Body of pancreas (tissue), 4 donors: ENCODE measurements around the gene SRMS. TPM values are rescaled to one million over a fixed set of nuclear protein-coding genes. Genes with fewer than 3 reads are reported as not detected.
"Not testable (repeated sequence)": the region's sequence is repeated elsewhere in the genome, so short reads cannot be mapped to it uniquely, and the experiment has no call there.

Experiments
- ATAC-seq: fragments of 150-250 bp; one replicate; pipeline ENCODE4 v1.9.1; 2016
- DNase-seq, 4 donors: peaks; one replicate each; pipeline ENCODE4 v3.0.0-alpha.2; 2019
- H3K27ac ChIP-seq, 4 donors: fragments of 200-600 bp; sonication (generic); 1 replicate in 3 of 4; 2 replicates in 1 of 4; pipeline versions ENCODE4 v1.5.1 to v1.6.1; 2016 to 2019; ENCODE audit warnings: mild to moderate bottlenecking in 1 of 4, mixed read lengths in 1 of 4, moderate library complexity in 1 of 4
- H3K27me3 ChIP-seq, 2 donors: fragments of 200-600 bp; sonication (generic); one replicate each; pipeline ENCODE4 v1.6.0; 2016; ENCODE audit warnings: mild to moderate bottlenecking in 1 of 2
- H3K36me3 ChIP-seq, 2 donors: fragments of 200-600 bp; sonication (generic); replicated peaks in 1 of 2; 2 replicates each; pipeline ENCODE4 v1.5.1; 2016; ENCODE audit warnings: low read depth in 2 of 2; ENCODE audit not compliant: insufficient read depth in 1 of 2
- H3K4me1 ChIP-seq: fragments of 200-600 bp; sonication (generic); one replicate; pipeline ENCODE4 v1.6.0; 2016
- H3K4me3 ChIP-seq, 2 donors: fragments of 200-600 bp; sonication (generic); 1 replicate in 1 of 2; 2 replicates in 1 of 2; pipeline ENCODE4 v1.5.1; 2016 to 2019
- H3K9me3 ChIP-seq, 3 donors: fragments of 200-600 bp; sonication (generic); 1 replicate in 2 of 3; 2 replicates in 1 of 3; pipeline ENCODE4 v1.5.1; 2016
- CTCF ChIP-seq, 7 experiments: fragments of 450-650 bp in 4 of 7; fragments of 200-600 bp in 3 of 7; sonication (generic) in 3 of 7; IDR thresholded peaks; one replicate each; pipeline ENCODE4 v1.5.1; 2016 to 2019; ENCODE audit warnings: antibody characterized with exemption in 7 of 7
- POLR2A ChIP-seq, 3 donors: fragments of 450-650 bp; IDR thresholded peaks; one replicate each; pipeline ENCODE4 v1.6.1; 2016; ENCODE audit warnings: antibody characterized with exemption in 3 of 3, mild to moderate bottlenecking in 2 of 3
- WGBS, 2 donors: methylation state at CpG; one replicate each; pipeline ENCODE4 v1.1.5; 2017; 5-methylcytosine and 5-hydroxymethylcytosine counted together
- intact Hi-C: fragments of 100-400 bp; cut with DNase I; formaldehyde crosslinking; loops from one replicate; pipeline ENCODE4 v1.15.1; 2023
- total RNA-seq, 2 donors: library from RNA; depleted of rRNA; stranded (reverse); fragments of >200 nt; gene quantifications; one replicate each; pipeline ENCODE4 v1.1.0, GENCODE V29; 2016

Gene SRMS
- total RNA-seq, 2 donors from 2014 or later: not detected

DNA sequence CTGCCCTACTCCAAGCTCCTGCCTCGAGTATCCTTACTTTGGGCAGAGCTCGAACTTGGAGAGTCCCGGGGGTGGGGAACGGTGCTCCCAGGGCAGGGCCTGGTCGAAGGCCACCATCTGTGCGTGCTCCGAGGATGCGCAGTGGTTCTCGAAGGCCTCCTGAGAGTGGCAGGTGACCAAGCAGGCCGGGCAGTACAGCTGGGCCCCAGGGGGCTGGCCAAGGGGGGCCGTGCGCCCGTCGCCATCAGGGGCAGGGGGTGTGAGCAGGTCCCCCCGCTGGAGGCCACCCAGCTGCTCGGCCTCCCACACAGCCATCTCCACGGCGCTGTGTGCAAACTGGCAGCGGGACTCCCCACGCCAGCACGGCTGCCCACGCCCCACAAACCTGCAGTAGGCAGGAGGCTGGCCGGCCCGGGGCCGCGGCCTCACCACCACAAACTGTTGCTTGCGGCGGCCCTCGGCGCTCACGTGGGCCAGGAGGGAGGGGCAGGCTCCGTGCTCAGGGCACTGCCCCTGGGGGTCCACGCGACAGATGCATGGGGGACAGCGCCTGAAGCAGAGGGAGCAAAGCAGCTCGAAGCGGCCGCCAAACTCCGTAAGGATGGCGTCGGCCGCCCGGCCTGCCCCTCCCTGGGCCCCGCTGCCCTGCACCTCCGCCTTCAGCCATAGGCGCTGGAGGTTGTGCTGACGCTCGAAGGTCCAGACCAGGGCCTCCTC lies 24.7 kb upstream of the SRMS start:
- intact Hi-C loops: no loop called here
- no peak for DNase-seq
- H3K27ac ChIP-seq: no peak overlapping the region

GRCh38 chr20:63571087-63571478 lies 23.5 kb upstream of the SRMS start:
- H3K4me3 ChIP-seq, ATAC-seq, H3K27ac ChIP-seq, H3K27me3 ChIP-seq, H3K9me3 ChIP-seq, intact Hi-C loops, DNase-seq, H3K36me3 ChIP-seq: not testable (repeated sequence)
- peaks cover 21% of the 10 kb centered on the region for H3K4me1 ChIP-seq
- WGBS, 2 donors: 70 to 93% methylated on average over 2 to 10 of the region's 11 CpGs

More for the DNA sequence above, 24.7 kb upstream of the SRMS start:
- Histone ChIP-seq H3K27me3 (no peaks in the 10 kb centered on the region), H3K9me3 (no peaks in the 10 kb centered on the region), H3K36me3 (no peaks in the 10 kb centered on the region), H3K4me1 (peaks cover 15% of the 10 kb centered on the region), H3K4me3 (no peak overlapping the region)
- ATAC-seq: no peak
- WGBS, 2 donors: 88 to 90% methylated on average over 4 to 34 of the region's 48 CpGs
- no peak for TF ChIP-seq CTCF (IDR thresholded peaks at IDR 0.05)

DNA sequence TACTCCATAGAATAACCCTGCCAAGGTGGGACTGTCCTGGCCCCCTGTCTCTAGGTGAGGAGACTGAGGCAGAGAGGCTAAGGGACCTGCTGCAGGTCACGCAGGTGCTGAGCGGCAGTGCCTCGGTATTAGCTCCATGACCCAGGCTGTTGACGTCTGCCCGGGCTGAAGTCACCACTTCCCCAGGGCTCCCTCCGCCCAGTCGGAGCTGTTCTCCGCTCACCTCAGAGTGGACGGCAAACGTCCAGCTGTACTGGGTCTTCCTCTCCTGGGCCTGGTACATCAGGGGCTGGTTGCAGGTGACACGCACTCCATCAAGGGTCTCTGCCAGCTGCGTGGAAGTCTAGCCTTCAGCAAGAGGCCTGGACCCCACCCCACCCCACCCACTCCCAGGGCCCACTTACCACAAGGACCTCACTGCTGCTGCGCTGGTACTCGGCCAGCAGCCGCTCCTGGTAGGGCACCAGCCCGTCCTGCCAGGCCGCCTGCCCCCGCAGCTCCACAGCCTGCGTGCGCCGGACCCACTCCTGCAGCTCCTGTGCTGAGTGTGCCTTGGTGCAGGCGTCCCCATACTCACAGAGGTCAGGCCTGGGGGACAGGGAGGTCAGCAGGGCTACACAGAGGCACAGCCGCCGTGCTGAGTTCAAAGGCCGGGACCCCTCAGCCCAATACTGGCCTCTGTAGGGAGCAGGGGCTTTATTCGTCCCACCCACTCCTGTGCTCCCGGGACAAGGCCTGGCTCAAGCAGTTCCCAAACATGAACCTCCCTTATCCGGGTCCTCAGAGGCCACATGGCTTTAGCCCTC lies 22.9 kb upstream of the SRMS start:
- DNase-seq (no peak), ATAC-seq (no peak)
- no peak overlapping the region for H3K4me3 ChIP-seq
- no peaks in the 10 kb centered on the region for H3K36me3 ChIP-seq
- no peaks in the 10 kb centered on the region for H3K9me3 ChIP-seq
- H3K4me1 ChIP-seq: peaks cover 21% of the 10 kb centered on the region
- no peak overlapping the region for H3K27ac ChIP-seq
- H3K27me3 ChIP-seq: no peaks in the 10 kb centered on the region
- intact Hi-C loops: no loop called here
- 89% methylated on average over 11 to 28 of the region's 28 CpGs for WGBS, 2 donors
- TF ChIP-seq POLR2A (IDR thresholded peaks at IDR 0.05) (no peak), CTCF (IDR thresholded peaks at IDR 0.05) (no peak)

DNA sequence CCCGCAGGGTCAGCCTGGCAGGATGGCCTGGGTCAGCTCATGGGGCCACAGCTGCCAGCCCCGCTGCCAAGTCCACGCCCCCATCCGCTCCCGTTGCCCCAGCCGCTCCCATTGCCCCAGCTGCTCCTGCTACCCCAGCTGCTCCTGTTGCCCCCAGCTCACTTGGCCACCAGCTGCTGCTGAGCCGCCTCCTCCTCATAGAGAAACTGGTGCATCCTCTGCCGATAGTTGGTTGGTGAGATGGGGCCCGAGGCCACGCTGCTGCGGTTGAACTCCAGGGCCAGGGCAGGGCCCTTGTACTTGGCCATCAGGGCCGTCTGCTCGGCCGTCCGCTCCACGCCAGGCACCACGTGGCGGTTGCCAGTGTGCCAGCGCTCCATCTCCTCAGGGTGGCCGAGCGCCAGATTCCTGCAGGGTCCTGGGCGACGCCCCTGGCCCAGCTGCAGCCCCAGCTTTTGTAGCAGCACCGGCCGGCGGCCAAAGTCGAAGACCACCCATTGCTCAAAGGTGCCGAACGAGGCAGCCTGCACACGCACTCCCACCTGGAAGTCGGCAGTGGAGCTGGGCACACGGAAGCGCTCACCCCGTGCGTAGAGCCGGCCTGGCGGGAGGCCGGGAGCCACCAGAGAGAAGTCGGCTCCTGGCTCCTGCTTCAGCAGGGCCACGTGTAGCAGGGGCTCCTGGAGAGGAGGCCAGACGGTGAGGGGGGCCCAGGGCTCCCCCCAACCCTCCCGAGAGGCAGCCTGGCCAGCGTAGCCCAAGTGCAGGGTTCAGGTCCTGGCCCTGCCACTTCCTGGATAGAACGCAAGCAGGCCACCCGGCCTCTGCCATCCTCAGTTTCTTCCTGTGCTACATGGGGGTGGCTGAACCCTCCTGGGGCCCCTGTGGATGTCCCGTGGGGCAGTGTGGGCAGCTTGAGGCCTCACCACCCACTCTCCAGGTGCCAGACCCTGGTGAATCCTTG lies 21.7 kb upstream of the SRMS start:
- DNase-seq: no peak
- Histone ChIP-seq H3K27me3 (no peaks in the 10 kb centered on the region), H3K4me1 (peaks cover 16% of the 10 kb centered on the region), H3K36me3 (no peaks in the 10 kb centered on the region), H3K4me3 (no peak overlapping the region), H3K9me3 (no peaks in the 10 kb centered on the region), H3K27ac (no peak overlapping the region)
- WGBS, 2 donors: 88 to 90% methylated on average over 2 to 41 of the region's 46 CpGs
- no peak for ATAC-seq
- TF ChIP-seq CTCF (IDR thresholded peaks at IDR 0.05): no peak
- TF ChIP-seq POLR2A (IDR thresholded peaks at IDR 0.05): no peak
- intact Hi-C loops: no loop called here
